Measurements from ENCODE around the gene ELK4. TPM values are rescaled to one million over a fixed set of nuclear protein-coding genes. Genes with fewer than 3 reads are reported as not detected.

ELK4 gene
- total and polyA plus RNA-seq, 2 donors (not counting 3 experiments of a cell fraction or from before 2014, with no cell fraction given) = 8.7 to 107 TPM

- Histone ChIP-seq H3K27ac (ENCODE audit: insufficient read depth, low read depth, low read length) (no peak overlapping the region), H3K9ac (replicated peaks; ENCODE audit: extremely low read depth, insufficient read depth, low read length) (no peak overlapping the region), H3K9me3 (replicated peaks; ENCODE audit: control insufficient read depth, insufficient read depth, low read length) (no peaks in the 10 kb centered on the region), H4K20me1 (replicated peaks; ENCODE audit: control insufficient read depth, extremely low read depth, insufficient read depth, low read length) (no peaks in the 10 kb centered on the region), H3K9me1 (replicated peaks; ENCODE audit: control insufficient read depth, extremely low read depth, insufficient read depth, low read length) (no peaks in the 10 kb centered on the region), H3K4me2 (ENCODE audit: insufficient read depth, low read length) (no peak overlapping the region), H3K27me3 (ENCODE audit: control insufficient read depth in 2 of 2, insufficient read depth in 2 of 2, low read length in 2 of 2) (peaks cover 12 to 20% of the 10 kb centered on the region in 2 experiments), H3K4me1 (ENCODE audit: control insufficient read depth, extremely low read depth, insufficient read depth, low read length) (peaks cover 4% of the 10 kb centered on the region), H3K4me3 (replicated peaks in 1 of 3; ENCODE audit: insufficient read depth in 1 of 3, low read depth in 1 of 3, low read length in 3 of 3) (no peak overlapping the region), H3K36me3 (ENCODE audit: control insufficient read depth in 2 of 2, extremely low read depth in 1 of 2, insufficient read depth in 2 of 2, low read length in 2 of 2) (no peaks in the 10 kb centered on the region), H2AFZ (ENCODE audit: low read depth, low read length) (no peak overlapping the region), H3K79me2 (ENCODE audit: control insufficient read depth, insufficient read depth, low read length) (no peaks in the 10 kb centered on the region)
- CTCF ChIA-PET = no interaction called here
- no TSS peak for BruUV-seq (replicated peaks)
- FAIRE-seq (no peak), DNase-seq (ENCODE audit: low read depth, low spot score) (no peak)
- intact Hi-C loops (cut with micrococcal nuclease) (no loop called here), dilution Hi-C loops (cut with MboI; ENCODE audit: extremely low pct_ligation_motif_present, low sequenced_read_pairs) (no loop called here)
- TF ChIP-seq, protein P1, sequence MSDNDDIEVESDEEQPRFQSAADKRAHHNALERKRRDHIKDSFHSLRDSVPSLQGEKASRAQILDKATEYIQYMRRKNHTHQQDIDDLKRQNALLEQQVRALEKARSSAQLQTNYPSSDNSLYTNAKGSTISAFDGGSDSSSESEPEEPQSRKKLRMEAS (IDR thresholded peaks at IDR 0.05; ENCODE audit: insufficient read depth, insufficient read length) = no peak
- TF ChIP-seq, protein P2, sequence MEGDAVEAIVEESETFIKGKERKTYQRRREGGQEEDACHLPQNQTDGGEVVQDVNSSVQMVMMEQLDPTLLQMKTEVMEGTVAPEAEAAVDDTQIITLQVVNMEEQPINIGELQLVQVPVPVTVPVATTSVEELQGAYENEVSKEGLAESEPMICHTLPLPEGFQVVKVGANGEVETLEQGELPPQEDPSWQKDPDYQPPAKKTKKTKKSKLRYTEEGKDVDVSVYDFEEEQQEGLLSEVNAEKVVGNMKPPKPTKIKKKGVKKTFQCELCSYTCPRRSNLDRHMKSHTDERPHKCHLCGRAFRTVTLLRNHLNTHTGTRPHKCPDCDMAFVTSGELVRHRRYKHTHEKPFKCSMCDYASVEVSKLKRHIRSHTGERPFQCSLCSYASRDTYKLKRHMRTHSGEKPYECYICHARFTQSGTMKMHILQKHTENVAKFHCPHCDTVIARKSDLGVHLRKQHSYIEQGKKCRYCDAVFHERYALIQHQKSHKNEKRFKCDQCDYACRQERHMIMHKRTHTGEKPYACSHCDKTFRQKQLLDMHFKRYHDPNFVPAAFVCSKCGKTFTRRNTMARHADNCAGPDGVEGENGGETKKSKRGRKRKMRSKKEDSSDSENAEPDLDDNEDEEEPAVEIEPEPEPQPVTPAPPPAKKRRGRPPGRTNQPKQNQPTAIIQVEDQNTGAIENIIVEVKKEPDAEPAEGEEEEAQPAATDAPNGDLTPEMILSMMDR (IDR thresholded peaks at IDR 0.05; ENCODE audit: extremely low read depth in 1 of 2, insufficient read depth in 1 of 2, low read depth in 1 of 2, low read length in 2 of 2) = no peak
- TF ChIP-seq EZH2 (IDR thresholded peaks at IDR 0.05; ENCODE audit: borderline replicate concordance, low read depth, low read length, severe bottlenecking) (no peak), FOS (IDR thresholded peaks at IDR 0.05; ENCODE audit: borderline replicate concordance, insufficient read depth, low read length) (no peak), POLR2A (IDR thresholded peaks at IDR 0.05; ENCODE audit: low read depth, low read length) (no peak), MYC (IDR thresholded peaks at IDR 0.05; ENCODE audit: low read depth, low read length) (no peak), JUN (IDR thresholded peaks at IDR 0.05; ENCODE audit: borderline replicate concordance, insufficient read depth, insufficient read length, low read depth) (no peak), GATA2 (IDR thresholded peaks at IDR 0.05; ENCODE audit: insufficient read depth, insufficient read length, low read depth, low read length) (no peak), POLR2AphosphoS5 (IDR thresholded peaks at IDR 0.05; ENCODE audit: insufficient read depth, low read depth, low read length) (no peak)
- POLR2A ChIA-PET = no interaction called here
These were observed 54.7 kb downstream of the ELK4 start for GRCh38 chr1:205576805-205577761.
